Breast epithelium (tissue), 4 donors: ENCODE measurements around the gene HAPLN1. TPM values are rescaled to one million over a fixed set of nuclear protein-coding genes. Genes with fewer than 3 reads are reported as not detected.

Experiments
- DNase-seq, 2 donors: peaks; one replicate each; pipeline ENCODE4 v3.0.0-alpha.2; 2019; ENCODE audit warnings: low spot score in 2 of 2
- H3K27ac ChIP-seq, 2 donors: fragments of 200-600 bp; sonication (generic) in 1 of 2; one replicate each; pipeline ENCODE4 v1.5.1; 2016 to 2019; ENCODE audit warnings: mild to moderate bottlenecking in 1 of 2
- H3K27me3 ChIP-seq, 2 donors: fragments of 200-600 bp; sonication (generic) in 1 of 2; one replicate each; pipeline versions ENCODE4 v1.5.1 to v1.6.0; 2017 to 2019; ENCODE audit warnings: control low read depth in 1 of 2, mild to moderate bottlenecking in 1 of 2
- H3K36me3 ChIP-seq: fragments of 200-600 bp; one replicate; pipeline ENCODE4 v1.5.1; 2019
- H3K4me1 ChIP-seq, 2 donors: fragments of 200-600 bp; sonication (generic); one replicate each; pipeline ENCODE4 v1.5.1; 2016 to 2019; ENCODE audit warnings: control low read depth in 1 of 2
- H3K4me3 ChIP-seq, 3 donors: fragments of 200-600 bp; sonication (generic); 1 replicate in 2 of 3; 2 replicates in 1 of 3; pipeline ENCODE4 v1.5.1; 2016 to 2019; ENCODE audit warnings: mild to moderate bottlenecking in 3 of 3, moderate library complexity in 2 of 3
- H3K9me3 ChIP-seq, 2 donors: fragments of 200-600 bp; sonication (generic) in 1 of 2; one replicate each; pipeline ENCODE4 v1.5.1; 2016 to 2019; ENCODE audit warnings: control low read depth in 1 of 2
- CTCF ChIP-seq, 3 donors: fragments of 450-650 bp; IDR thresholded peaks; one replicate each; pipeline ENCODE4 v1.5.1; 2016 to 2017; ENCODE audit warnings: antibody characterized with exemption in 3 of 3, mild to moderate bottlenecking in 3 of 3, moderate library complexity in 3 of 3
- POLR2A ChIP-seq: fragments of 450-650 bp; IDR thresholded peaks from one replicate; pipeline ENCODE4 v1.6.1; 2016; ENCODE audit warnings: antibody characterized with exemption, mild to moderate bottlenecking, moderate library complexity
- POLR2AphosphoS5 ChIP-seq, 3 donors: sonication (generic); formaldehyde crosslinking; IDR thresholded peaks; one replicate each; pipeline ENCODE4 v1.6.1; 2017; ENCODE audit warnings: antibody characterized with exemption in 3 of 3
- intact Hi-C: fragments of 100-400 bp; cut with DNase I; formaldehyde crosslinking; loops from one replicate; pipeline ENCODE4 v1.15.1; 2023; ENCODE audit warnings: low total_unique reads
- total RNA-seq, 3 donors: library from RNA; depleted of rRNA; stranded (reverse); fragments of >200 nt; gene quantifications; one replicate each; pipeline ENCODE4 v1.1.0, GENCODE V29; 2016

The HAPLN1 gene
- not detected for total RNA-seq

- Histone ChIP-seq H3K27ac (no peak within 1 kb of the TSS), H3K36me3 (no peaks in the 10 kb centered on the region), H3K4me3 (peak within 1 kb of the TSS; percentile 44 to 60 (median 54)), H3K9me3 (no peaks in the 10 kb centered on the region), H3K4me1 (no peaks in the 10 kb centered on the region), H3K27me3 (no peaks in the 10 kb centered on the region)
- intact Hi-C loops: no loop called here
- no peak for DNase-seq
- TF ChIP-seq POLR2AphosphoS5 (IDR thresholded peaks at IDR 0.05): no peak
- no peak for TF ChIP-seq POLR2A
Observed at GRCh38 chr5:83720836-83721537, at the start of gene HAPLN1. Gene HAPLN1 (minus strand): TSS chr5:83720855. CDS start chr5:83673523, 47,332 bp downstream.

GRCh38 chr5:83767409-83767992, 46.8 kb upstream of the HAPLN1 start:
- no peak for DNase-seq
- peaks cover 0 to 10% of the 10 kb centered on the region in 2 donors for H3K9me3 ChIP-seq
- H3K27ac ChIP-seq: no peak overlapping the region
- TF ChIP-seq POLR2A: no peak
- no peak for TF ChIP-seq POLR2AphosphoS5 (IDR thresholded peaks at IDR 0.05)
- TF ChIP-seq CTCF (IDR thresholded peaks at IDR 0.05): no peak
- no peaks in the 10 kb centered on the region for H3K36me3 ChIP-seq
- no peaks in the 10 kb centered on the region for H3K27me3 ChIP-seq
- no peak overlapping the region for H3K4me3 ChIP-seq
- H3K4me1 ChIP-seq: no peaks in the 10 kb centered on the region
- intact Hi-C loops: no loop called here

GRCh38 chr5:83764101-83764500, 43.4 kb upstream of the HAPLN1 start:
- Histone ChIP-seq H3K27ac (no peak overlapping the region), H3K9me3 (peaks cover 0 to 10% of the 10 kb centered on the region in 2 donors), H3K4me3 (no peak overlapping the region), H3K27me3 (no peaks in the 10 kb centered on the region), H3K4me1 (no peaks in the 10 kb centered on the region), H3K36me3 (no peaks in the 10 kb centered on the region)
- DNase-seq: no peak
- no peak for TF ChIP-seq POLR2A
- intact Hi-C loops: no loop called here

GRCh38 chr5:83760579-83760978, 39.9 kb upstream of the HAPLN1 start:
- Histone ChIP-seq H3K27ac (no peak overlapping the region), H3K4me3 (no peak overlapping the region), H3K4me1 (no peaks in the 10 kb centered on the region), H3K9me3 (peaks cover 0 to 4% of the 10 kb centered on the region in 2 donors), H3K36me3 (no peaks in the 10 kb centered on the region), H3K27me3 (no peaks in the 10 kb centered on the region)
- intact Hi-C loops: no loop called here
- TF ChIP-seq POLR2A: no peak
- TF ChIP-seq POLR2AphosphoS5 (IDR thresholded peaks at IDR 0.05): no peak
- TF ChIP-seq CTCF (IDR thresholded peaks at IDR 0.05): no peak
- no peak for DNase-seq

- TF ChIP-seq CTCF (IDR thresholded peaks at IDR 0.05) (no peak), POLR2AphosphoS5 (IDR thresholded peaks at IDR 0.05) (no peak), POLR2A (no peak)
- Histone ChIP-seq H3K36me3 (no peaks in the 10 kb centered on the region), H3K27ac (no peak overlapping the region), H3K27me3 (no peaks in the 10 kb centered on the region), H3K4me1 (no peaks in the 10 kb centered on the region), H3K4me3 (no peak overlapping the region), H3K9me3 (peaks cover 3 to 23% of the 10 kb centered on the region in 2 donors)
- intact Hi-C loops: no loop called here
- no peak for DNase-seq
Observed at GRCh38 chr5:83752700-83753099, 32.0 kb upstream of the HAPLN1 start.

- TF ChIP-seq POLR2AphosphoS5 (IDR thresholded peaks at IDR 0.05): no peak
- no peak for TF ChIP-seq CTCF (IDR thresholded peaks at IDR 0.05)
- TF ChIP-seq POLR2A: no peak
- Histone ChIP-seq H3K27ac (no peak overlapping the region), H3K27me3 (no peaks in the 10 kb centered on the region), H3K9me3 (peaks cover 3 to 19% of the 10 kb centered on the region in 2 donors), H3K4me3 (no peak overlapping the region), H3K4me1 (no peaks in the 10 kb centered on the region), H3K36me3 (no peaks in the 10 kb centered on the region)
- no peak for DNase-seq
- intact Hi-C loops: no loop called here
Observed at GRCh38 chr5:83751201-83751600, 30.5 kb upstream of the HAPLN1 start.
